Colonic mucosa (tissue), 4 donors: ENCODE data around the gene GPC5. TPM values are rescaled to one million over a fixed set of nuclear protein-coding genes. Genes with fewer than 3 reads are reported as not detected.

Experiments used
- DNase-seq: peaks from one replicate; pipeline ENCODE4 v3.0.0-alpha.2; 2020
- H3K27ac ChIP-seq: fragments of 200-600 bp; one replicate; pipeline ENCODE4 v1.8.0; 2021
- H3K27me3 ChIP-seq: fragments of 200-600 bp; one replicate; pipeline ENCODE4 v1.8.0; 2021
- H3K36me3 ChIP-seq: fragments of 200-600 bp; one replicate; pipeline ENCODE4 v1.8.0; 2021
- H3K4me1 ChIP-seq: fragments of 200-600 bp; one replicate; pipeline ENCODE4 v1.8.0; 2021; ENCODE audit warnings: mild to moderate bottlenecking
- H3K4me3 ChIP-seq: fragments of 200-600 bp; one replicate; pipeline ENCODE4 v1.8.0; 2021
- H3K9ac ChIP-seq, 2 donors: one replicate each; pipeline ENCODE4 v1.7.0; 2013; ENCODE audit warnings: control low read depth in 2 of 2, low read depth in 2 of 2, low read length in 2 of 2
- H3K9me3 ChIP-seq: fragments of 200-600 bp; one replicate; pipeline ENCODE4 v1.8.0; 2021
- CTCF ChIP-seq: fragments of 200-600 bp; IDR thresholded peaks from one replicate; pipeline ENCODE4 v1.8.0; 2022; ENCODE audit warnings: antibody characterized with exemption, mild to moderate bottlenecking
- intact Hi-C: fragments of 100-400 bp; cut with DNase I; formaldehyde crosslinking; loops from one replicate; pipeline ENCODE4 v1.14.1; 2022
- total RNA-seq, 2 donors: library from RNA; stranded (reverse); fragmentation: NEBNext Ultra II Directional in 1 of 2; extraction: Animal tissue kit (Norgen Biotek cat#: 25700) in 1 of 2; gene quantifications; one replicate each; pipeline ENCODE4 v1.2.1, GENCODE V29; 2021
- donor health status: healthy.
- donor health status: DM: no; HTN: no; CAD: no.
- donor health status: DM: no; HTN: no; CAD: no.

Gene GPC5
- total RNA-seq, 2 donors from 2014 or later, result 0.42 TPM; not detected in 1

GRCh38 chr13:92549276-92549675 is 1150.9 kb downstream of the GPC5 start:
- no peak for TF ChIP-seq CTCF

GRCh38 chr13:92553470-92554114 is 1155.2 kb downstream of the GPC5 start:
- Histone ChIP-seq H3K4me1 (no peaks in the 10 kb centered on the region), H3K36me3 (no peaks in the 10 kb centered on the region), H3K27ac (no peak overlapping the region), H3K4me3 (no peak overlapping the region), H3K27me3 (no peaks in the 10 kb centered on the region), H3K9ac (no peak overlapping the region), H3K9me3 (no peaks in the 10 kb centered on the region)
- intact Hi-C loops, result no loop called here
- DNase-seq, result no peak
- no peak for TF ChIP-seq CTCF

More at GRCh38 chr13:92549276-92549675, 1150.9 kb downstream of the GPC5 start:
- H3K27me3 ChIP-seq, result no peaks in the 10 kb centered on the region
- intact Hi-C loops, result no loop called here
- H3K9ac ChIP-seq, result no peak overlapping the region
- H3K27ac ChIP-seq, result no peak overlapping the region
- no peaks in the 10 kb centered on the region for H3K9me3 ChIP-seq
- H3K36me3 ChIP-seq, result no peaks in the 10 kb centered on the region
- H3K4me3 ChIP-seq, result no peak overlapping the region
- H3K4me1 ChIP-seq, result no peaks in the 10 kb centered on the region
- DNase-seq, result no peak

GRCh38 chr13:92560883-92561282 is 1162.5 kb downstream of the GPC5 start:
- no peak overlapping the region for H3K27ac ChIP-seq
- no peaks in the 10 kb centered on the region for H3K36me3 ChIP-seq
- intact Hi-C loops, result no loop called here
- H3K9me3 ChIP-seq, result no peaks in the 10 kb centered on the region
- H3K9ac ChIP-seq, result no peak overlapping the region
- no peak overlapping the region for H3K4me3 ChIP-seq
- no peak for DNase-seq
- no peaks in the 10 kb centered on the region for H3K27me3 ChIP-seq
- H3K4me1 ChIP-seq, result no peaks in the 10 kb centered on the region
- TF ChIP-seq CTCF, result no peak

GRCh38 chr13:92564942-92565341 is 1166.5 kb downstream of the GPC5 start:
- H3K27ac ChIP-seq, result no peak overlapping the region
- H3K4me3 ChIP-seq, result no peak overlapping the region
- no peak overlapping the region for H3K9ac ChIP-seq
- H3K27me3 ChIP-seq, result no peaks in the 10 kb centered on the region
- TF ChIP-seq CTCF, result no peak
- intact Hi-C loops, result no loop called here
- no peak for DNase-seq
- no peaks in the 10 kb centered on the region for H3K9me3 ChIP-seq
- H3K36me3 ChIP-seq, result no peaks in the 10 kb centered on the region
- no peaks in the 10 kb centered on the region for H3K4me1 ChIP-seq

GRCh38 chr13:92566767-92567166 is 1168.3 kb downstream of the GPC5 start:
- no peak for DNase-seq
- no peak overlapping the region for H3K9ac ChIP-seq
- no peaks in the 10 kb centered on the region for H3K4me1 ChIP-seq
- H3K36me3 ChIP-seq, result no peaks in the 10 kb centered on the region
- no peak overlapping the region for H3K27ac ChIP-seq
- no peak for TF ChIP-seq CTCF
- no peaks in the 10 kb centered on the region for H3K9me3 ChIP-seq
- H3K4me3 ChIP-seq, result no peak overlapping the region
- no peaks in the 10 kb centered on the region for H3K27me3 ChIP-seq
- intact Hi-C loops, result no loop called here
